SK-N-MC (cell line): Measurements from ENCODE around the gene SEC31B.

Experiments used
- DNase-seq: peaks from one replicate; pipeline ENCODE4 v3.0.0-alpha.2; 2011; ENCODE audit warnings: low read depth, low spot score
- H3K27ac ChIP-seq: fragments of 200-600 bp; sonication (generic); 2 replicates; pipeline ENCODE4 v1.5.1; 2016; ENCODE audit warnings: mixed run types
- H3K36me3 ChIP-seq: fragments of 200-600 bp; sonication (generic); 2 replicates; pipeline ENCODE4 v1.6.1; 2017; ENCODE audit warnings: antibody characterized with exemption, low read length, mixed read lengths; ENCODE audit not compliant: insufficient read depth
- H3K4me3 ChIP-seq: fragments of 200-600 bp; sonication (generic); 2 replicates; pipeline ENCODE4 v1.5.1; 2016
- H3K9ac ChIP-seq: fragments of 200-600 bp; sonication (generic); 2 replicates; pipeline ENCODE4 v1.8.0; 2017; ENCODE audit warnings: mixed run types, mixed read lengths; ENCODE audit not compliant: insufficient read length
- H3K9me3 ChIP-seq: fragments of 200-600 bp; sonication (generic); 2 replicates; pipeline ENCODE4 v1.6.1; 2017; ENCODE audit warnings: low read depth, mild to moderate bottlenecking, antibody characterized with exemption, low read length, moderate library complexity, mixed read lengths
- EZH2 ChIP-seq: fragments of 200-600 bp; sonication (generic); IDR thresholded peaks from one replicate; pipeline ENCODE4 v1.6.1; 2017; ENCODE audit warnings: antibody characterized with exemption
- FOXP2 ChIP-seq: optimal IDR thresholded peaks from 2 replicates; pipeline ENCODE3; 2011; ENCODE audit warnings: mild to moderate bottlenecking, moderate library complexity; ENCODE audit not compliant: insufficient read depth; ENCODE audit errors: extremely low read length, control extremely low read depth
- POLR2AphosphoS5 ChIP-seq: IDR thresholded peaks from 2 replicates; pipeline ENCODE4 v1.6.1; 2012; ENCODE audit warnings: mild to moderate bottlenecking, low read depth, low read length, borderline replicate concordance

Gene SEC31B

DNA sequence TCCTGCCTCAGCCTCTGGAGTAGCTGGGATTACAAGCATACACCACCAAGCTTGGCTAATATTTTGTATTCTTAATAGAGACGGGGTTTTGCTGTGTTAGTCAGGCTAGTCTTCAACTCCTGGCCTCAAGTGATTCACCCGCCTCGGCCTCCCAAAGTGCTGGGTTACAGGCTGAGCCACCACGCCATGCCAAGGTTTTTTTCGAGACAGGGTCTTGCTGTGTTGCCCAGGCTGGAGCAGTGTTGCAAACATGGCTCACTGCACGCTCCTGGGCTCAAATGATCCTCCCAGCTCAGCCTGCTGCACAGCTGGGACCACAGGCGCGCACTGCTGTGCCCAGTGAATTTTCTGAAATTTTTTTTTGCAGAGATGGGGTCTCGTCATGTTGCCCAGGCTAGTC, 3.3 kb upstream of the SEC31B start:
- Histone ChIP-seq H3K27ac (no peak overlapping the region), H3K9ac (no peak overlapping the region), H3K36me3 (peaks cover 10% of the 10 kb centered on the region; the same call in 1 of the 2 replicates), H3K9me3 (no peaks in the 10 kb centered on the region), H3K4me3 (no peak overlapping the region)
- no peak for DNase-seq
- TF ChIP-seq FOXP2 (no peak), POLR2AphosphoS5 (no peak), EZH2 (no peak)

DNA sequence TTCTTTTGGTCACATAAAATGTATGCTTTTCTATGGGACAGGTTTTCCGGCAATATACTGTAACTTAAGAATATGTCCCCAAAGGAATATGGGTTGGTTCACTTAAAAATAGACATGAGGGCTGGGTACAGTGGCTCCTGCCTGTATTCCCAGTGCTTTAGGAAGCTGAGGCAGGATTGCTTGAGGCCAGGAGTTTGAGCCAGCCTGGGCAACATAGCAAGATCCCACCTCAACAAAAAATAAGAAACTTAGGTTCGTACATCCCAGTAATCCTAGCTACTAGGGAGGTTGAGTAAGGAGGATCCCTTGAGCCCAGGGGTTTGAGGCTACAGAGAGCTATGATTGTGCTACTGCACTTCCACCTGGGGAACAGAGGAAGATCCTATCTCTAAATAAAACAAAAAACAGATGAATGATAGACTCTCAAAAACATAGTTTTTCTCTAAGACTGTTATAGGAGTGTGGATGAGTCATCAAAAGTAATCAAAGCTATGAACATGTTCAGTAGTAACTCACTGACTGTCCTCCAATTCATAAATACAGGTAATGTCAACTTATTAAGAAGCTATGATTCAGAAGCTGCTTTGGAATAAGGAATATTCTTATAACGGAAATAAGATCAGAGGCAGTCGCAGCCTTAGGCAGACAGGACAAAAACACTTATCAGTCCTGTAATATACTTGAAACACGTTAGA, 2.6 kb upstream of the SEC31B start:
- H3K9me3 ChIP-seq = no peaks in the 10 kb centered on the region
- no peak for DNase-seq
- H3K27ac ChIP-seq = no peak overlapping the region
- peaks cover 10% of the 10 kb centered on the region; the same call in 1 of the 2 replicates for H3K36me3 ChIP-seq
- H3K9ac ChIP-seq = no peak overlapping the region
- TF ChIP-seq POLR2AphosphoS5 = no peak
- no peak for TF ChIP-seq FOXP2
- no peak for TF ChIP-seq EZH2
- no peak overlapping the region for H3K4me3 ChIP-seq

DNA sequence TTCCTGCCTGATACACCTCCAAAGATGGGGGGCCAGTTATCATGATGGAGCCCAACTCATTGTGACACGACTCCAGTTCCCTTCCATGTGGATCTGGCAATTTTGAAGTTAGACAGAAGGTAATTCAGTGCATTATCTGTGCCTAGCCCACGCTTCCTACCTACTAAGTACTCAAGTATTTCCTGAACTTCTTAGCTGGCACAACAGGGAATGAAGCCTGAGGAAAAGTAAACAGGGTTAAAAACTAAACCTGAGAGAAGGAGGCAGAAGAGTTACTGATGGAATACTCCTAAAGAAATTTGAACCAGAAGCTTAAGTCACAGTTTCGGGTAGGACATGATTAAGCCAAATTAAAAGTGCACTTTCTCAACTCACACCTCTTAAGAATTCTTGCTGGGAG, 1.1 kb upstream of the SEC31B start:
- no peak overlapping the region for H3K4me3 ChIP-seq
- no peak for DNase-seq
- no peak overlapping the region for H3K9ac ChIP-seq
- TF ChIP-seq POLR2AphosphoS5 = no peak
- no peak for TF ChIP-seq FOXP2
- TF ChIP-seq EZH2 = no peak
- H3K9me3 ChIP-seq = no peaks in the 10 kb centered on the region
- no peak overlapping the region for H3K27ac ChIP-seq
- H3K36me3 ChIP-seq = no peaks in the 10 kb centered on the region; the same call in 1 of the 2 replicates

DNA sequence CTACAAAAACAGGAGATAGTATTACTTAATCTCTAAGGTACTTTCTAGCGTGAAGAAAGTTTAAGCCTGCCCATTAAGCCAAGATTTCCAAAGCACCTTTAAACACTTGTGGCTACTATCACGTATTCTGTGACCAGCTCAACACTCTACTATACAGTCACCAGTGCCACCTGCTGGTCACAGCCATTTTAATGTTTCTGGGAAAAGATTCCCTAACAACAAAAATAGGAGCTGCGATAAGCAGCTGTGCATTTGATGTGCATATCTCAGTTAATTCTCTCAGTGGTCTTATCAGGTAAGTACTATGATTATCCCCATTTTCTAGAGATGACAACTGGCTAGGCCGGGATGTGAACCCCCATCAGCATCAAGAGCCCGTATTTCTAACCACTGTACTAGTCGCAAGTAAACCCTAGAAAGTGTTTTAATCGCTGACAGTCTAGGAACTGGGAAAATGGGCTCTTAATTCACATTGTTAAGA, 860 bp downstream of the SEC31B start:
- H3K9me3 ChIP-seq = no peaks in the 10 kb centered on the region
- H3K27ac ChIP-seq = no peak overlapping the region
- no peaks in the 10 kb centered on the region for H3K36me3 ChIP-seq
- H3K4me3 ChIP-seq = no peak overlapping the region
- DNase-seq = no peak
- TF ChIP-seq FOXP2 (no peak), EZH2 (no peak), POLR2AphosphoS5 (no peak)
- H3K9ac ChIP-seq = no peak overlapping the region

DNA sequence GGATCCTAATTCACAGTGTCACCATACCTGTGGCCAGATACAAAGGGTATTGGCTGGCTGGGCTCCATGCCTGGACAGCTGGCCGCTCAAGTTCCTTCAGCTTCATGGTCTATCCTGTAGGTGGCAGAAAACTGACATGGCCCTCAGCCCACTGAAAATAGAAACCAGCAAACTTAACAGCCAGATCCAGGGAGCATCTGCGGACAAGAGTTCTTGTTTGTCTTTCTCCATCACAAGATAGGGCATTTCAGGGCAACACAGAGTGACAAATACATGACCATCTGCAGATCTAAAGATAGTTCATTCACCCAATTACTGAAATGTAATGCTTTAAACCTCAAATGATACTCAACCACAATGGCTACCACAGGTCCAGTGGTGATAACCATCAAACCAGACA, 2.8 kb downstream of the SEC31B start:
- Histone ChIP-seq H3K36me3 (no peaks in the 10 kb centered on the region), H3K4me3 (no peak overlapping the region), H3K9me3 (no peaks in the 10 kb centered on the region), H3K9ac (no peak overlapping the region), H3K27ac (no peak overlapping the region)
- DNase-seq = no peak
- TF ChIP-seq EZH2 (no peak), POLR2AphosphoS5 (no peak), FOXP2 (no peak)

DNA sequence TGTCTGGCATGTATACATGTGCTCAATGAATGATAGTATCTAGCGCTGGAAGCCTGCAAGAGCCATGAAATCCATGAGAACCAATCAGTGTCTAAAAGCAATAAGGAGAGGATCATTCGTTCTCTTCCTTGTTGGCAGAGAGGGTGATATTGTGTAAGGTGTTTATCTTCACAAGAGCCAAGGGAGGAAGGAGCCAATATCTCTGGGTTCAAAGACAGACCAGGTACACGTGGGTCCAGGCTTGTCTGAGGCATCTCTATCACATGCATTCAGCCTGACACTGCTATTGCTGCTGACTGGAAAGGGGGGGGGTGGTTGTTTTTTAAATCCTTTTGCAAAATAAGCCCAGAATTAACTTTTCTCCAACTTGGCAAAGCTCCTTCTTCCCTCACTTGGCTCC, 4.0 kb downstream of the SEC31B start:
- no peak for TF ChIP-seq EZH2
- no peak for TF ChIP-seq FOXP2
- no peak for TF ChIP-seq POLR2AphosphoS5
- no peak overlapping the region for H3K27ac ChIP-seq
- H3K9me3 ChIP-seq = no peaks in the 10 kb centered on the region
- no peaks in the 10 kb centered on the region for H3K36me3 ChIP-seq
- no peak overlapping the region for H3K4me3 ChIP-seq
- H3K9ac ChIP-seq = no peak overlapping the region
- no peak for DNase-seq

DNA sequence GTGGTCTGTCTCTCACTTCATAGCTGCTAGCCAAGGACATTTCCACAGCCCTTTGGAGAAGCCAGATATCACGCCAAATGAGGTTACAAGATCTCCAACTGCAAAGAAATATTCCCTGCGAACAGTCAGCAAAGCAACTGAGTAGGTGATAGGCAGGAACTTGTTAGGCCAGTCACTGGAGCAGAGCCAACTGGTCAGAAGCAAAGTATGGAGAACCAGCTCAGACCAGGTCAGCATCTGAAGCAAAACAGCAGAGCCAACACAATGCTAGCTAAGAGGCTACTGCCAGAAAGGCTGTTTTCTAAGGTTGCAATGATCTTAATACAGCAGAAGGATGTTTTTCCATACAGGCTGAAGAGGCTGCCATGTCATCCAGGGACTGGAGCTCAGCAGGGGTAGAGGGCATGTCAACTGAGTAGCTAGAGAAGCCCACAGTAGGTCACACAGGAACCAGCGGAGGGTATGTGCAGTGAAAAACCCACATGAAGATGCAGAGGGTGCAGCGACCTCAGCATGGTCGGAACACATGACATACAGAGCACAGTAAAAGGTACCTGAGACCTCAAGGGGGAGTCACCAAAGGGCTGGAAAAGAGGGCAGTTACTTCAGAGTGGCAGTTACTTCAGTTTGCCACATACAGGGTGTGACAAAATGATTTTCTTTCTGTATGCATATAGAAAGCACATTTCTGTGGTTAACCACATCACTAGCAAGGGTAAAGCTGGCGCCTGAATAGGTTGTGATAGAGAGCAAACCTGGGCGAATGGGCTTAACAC, 8.9 kb downstream of the SEC31B start:
- no peaks in the 10 kb centered on the region for H3K36me3 ChIP-seq
- no peak overlapping the region for H3K27ac ChIP-seq
- no peak overlapping the region for H3K9ac ChIP-seq
- no peak for DNase-seq
- no peaks in the 10 kb centered on the region for H3K9me3 ChIP-seq
- TF ChIP-seq FOXP2 (no peak), EZH2 (no peak), POLR2AphosphoS5 (no peak)
- H3K4me3 ChIP-seq = no peak overlapping the region

DNA sequence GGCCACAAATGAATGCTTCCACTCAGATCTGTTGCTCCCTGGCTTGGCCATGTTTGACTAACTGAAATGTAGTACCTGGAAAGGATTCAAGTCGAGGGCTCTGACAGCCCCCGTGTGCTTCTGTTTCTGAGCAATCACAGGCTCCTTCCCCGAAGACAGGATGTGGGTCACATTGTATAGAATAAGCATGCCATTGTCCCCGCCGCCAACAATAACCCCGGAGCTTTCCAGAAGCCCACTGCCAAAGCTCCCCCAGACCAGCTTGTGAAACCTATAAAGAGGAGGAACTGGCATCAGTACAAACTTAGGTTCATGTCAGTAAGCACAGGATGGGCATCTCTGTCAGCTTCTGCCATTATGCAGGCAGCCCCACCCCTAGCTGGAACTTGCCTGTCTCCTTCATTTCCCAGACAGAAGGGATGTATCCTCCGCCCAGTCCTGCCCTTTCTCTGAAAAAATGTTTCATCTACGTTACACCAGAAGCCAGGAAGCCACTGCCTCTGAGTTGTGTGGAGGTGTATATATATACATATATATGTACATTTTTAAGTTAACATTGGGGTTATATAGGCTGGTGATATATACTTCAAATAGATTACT, 10.3 kb downstream of the SEC31B start:
- H3K9me3 ChIP-seq = no peaks in the 10 kb centered on the region
- H3K36me3 ChIP-seq = no peaks in the 10 kb centered on the region
- no peak overlapping the region for H3K4me3 ChIP-seq
- DNase-seq = no peak
- no peak overlapping the region for H3K9ac ChIP-seq
- no peak overlapping the region for H3K27ac ChIP-seq
- no peak for TF ChIP-seq EZH2
- no peak for TF ChIP-seq FOXP2
- TF ChIP-seq POLR2AphosphoS5 = no peak
